IPS-18c (cell line): ENCODE results near the gene EDAR.

Experiments used
- H3K4me3 ChIP-seq: 2 replicates; pipeline ENCODE4 v1.7.0; 2013; ENCODE audit warnings: low read depth, mild to moderate bottlenecking, low read length, moderate library complexity; ENCODE audit not compliant: insufficient read depth
- H3K9me3 ChIP-seq: one replicate; pipeline ENCODE4 v1.6.1; 2013; ENCODE audit warnings: mild to moderate bottlenecking, low read length, moderate library complexity; ENCODE audit not compliant: control insufficient read depth, insufficient read depth

The EDAR gene

DNA sequence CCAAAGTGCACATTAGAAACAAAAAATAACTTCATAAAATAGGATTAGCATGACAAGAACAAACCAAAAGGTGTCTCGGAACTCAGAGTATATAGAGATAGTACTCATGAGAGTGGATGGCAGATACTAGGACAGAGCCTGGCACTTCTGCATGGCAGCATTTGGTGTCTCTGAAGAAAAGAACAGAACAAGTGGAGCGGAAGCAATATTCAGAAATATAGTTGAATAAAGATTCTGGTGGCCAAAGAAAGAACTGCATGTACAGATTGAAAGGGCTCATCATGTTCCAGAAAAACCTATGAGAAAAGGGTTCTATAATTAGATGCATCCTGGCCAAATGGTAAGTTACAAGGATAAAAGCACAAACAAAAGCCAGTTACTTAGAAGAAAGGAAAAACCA is 111.5 kb downstream of the EDAR start:
- no peak overlapping the region for H3K4me3 ChIP-seq
- H3K9me3 ChIP-seq = peaks cover 4% of the 10 kb centered on the region

DNA sequence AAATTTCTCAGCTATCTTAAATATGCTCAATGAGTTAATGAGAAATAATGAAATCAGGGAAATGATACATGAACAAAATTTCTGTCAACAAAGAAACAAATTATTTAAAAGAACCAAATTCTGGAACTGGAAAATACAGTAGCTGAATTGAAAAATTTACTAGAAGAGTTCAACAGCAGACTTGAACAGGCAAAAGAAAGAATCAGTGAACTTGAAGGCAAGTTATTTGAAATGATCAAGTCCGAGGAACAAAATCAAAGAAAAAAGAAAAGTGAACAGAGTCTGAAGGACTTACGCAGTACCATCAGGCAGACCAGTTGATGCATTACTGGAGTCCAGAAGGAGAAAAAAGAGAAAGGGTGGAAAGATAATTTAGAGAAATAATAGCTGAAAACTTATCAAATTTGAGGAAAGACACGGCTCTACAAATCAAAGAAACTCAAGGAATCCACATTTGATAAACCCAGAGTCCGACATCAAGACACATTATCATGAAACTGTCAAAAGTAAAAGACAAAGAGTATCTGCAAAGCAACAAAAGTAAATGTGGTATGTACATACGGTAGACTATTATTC is 118.9 kb downstream of the EDAR start:
- Histone ChIP-seq H3K4me3 (no peak overlapping the region), H3K9me3 (no peaks in the 10 kb centered on the region)

DNA sequence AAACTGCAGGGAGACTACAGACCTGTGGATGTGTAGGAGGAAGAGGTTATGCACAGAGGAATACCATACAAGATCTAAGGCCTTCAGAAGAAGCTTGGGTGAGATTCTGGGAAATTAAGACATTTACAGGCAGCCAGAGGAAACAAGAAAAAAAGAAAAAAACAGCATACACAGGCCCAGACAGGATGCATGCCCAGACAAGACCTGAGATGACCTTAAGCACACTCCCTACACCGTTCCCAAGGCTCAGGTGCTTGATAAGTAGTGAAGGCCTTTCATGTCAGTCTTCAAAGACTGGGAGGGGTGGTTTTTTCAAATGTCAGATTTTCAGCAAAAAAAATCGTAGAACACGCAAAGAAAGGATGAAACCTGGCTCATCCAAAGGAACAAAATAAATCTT is 119.5 kb downstream of the EDAR start:
- no peak overlapping the region for H3K4me3 ChIP-seq
- no peaks in the 10 kb centered on the region for H3K9me3 ChIP-seq

DNA sequence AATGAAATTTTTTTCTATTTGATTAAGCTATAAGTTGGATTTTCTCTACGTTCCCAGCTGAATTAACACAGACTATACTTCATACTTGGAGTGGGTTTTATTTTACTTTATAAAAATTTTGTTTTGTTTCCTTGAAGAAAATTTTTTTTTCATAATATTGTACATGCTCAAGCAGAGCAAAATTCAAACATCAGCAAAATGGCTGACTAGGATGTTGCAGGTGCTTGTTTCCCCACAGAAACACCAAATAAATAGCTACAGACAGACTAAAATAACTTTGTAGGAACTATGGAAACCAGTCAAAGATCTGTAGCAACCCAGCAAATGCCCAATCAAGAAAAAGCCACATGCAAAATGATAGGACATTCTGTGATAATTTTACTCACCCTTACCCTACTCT is 120.1 kb downstream of the EDAR start:
- H3K4me3 ChIP-seq = no peak overlapping the region
- no peaks in the 10 kb centered on the region for H3K9me3 ChIP-seq

DNA sequence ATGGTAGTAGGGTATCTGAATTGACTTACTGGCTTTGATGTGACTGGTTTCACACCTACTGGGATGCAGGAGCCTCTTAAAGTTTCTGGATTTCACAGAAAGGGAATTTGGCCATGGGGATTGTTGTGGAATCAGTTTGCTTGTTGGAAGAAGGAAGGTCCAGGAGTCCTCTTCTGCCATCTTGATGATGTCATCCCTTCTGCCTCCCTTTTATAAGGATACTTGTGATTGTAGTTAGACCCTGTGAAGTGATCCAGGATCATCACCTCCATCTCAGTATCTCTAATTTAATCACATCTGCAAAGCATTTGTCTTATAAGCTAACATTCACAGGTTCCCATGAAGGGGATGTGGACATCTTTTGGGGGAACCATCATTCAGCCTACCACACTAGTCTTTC is 123.0 kb downstream of the EDAR start:
- Histone ChIP-seq H3K4me3 (no peak overlapping the region), H3K9me3 (no peaks in the 10 kb centered on the region)

DNA sequence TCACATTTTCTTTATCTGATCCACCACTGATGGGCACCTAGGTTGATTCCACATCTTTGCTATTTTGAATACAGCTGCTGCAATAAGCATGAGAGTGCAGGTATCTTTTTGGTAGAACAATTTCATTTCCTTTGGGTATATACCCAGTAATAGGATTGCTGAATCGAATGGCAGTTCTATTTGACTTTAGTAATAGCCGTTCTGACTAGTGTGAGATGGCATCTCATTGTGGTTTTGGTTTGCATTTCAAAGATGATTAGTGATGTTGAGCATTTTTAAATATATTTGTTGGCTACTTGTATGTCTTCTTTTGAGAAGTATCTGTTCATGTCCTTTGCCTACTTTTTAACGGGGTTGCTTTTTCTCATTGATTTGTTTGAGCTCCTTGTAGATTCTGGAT is 130.1 kb downstream of the EDAR start:
- Histone ChIP-seq H3K4me3 (no peak overlapping the region), H3K9me3 (no peaks in the 10 kb centered on the region)

DNA sequence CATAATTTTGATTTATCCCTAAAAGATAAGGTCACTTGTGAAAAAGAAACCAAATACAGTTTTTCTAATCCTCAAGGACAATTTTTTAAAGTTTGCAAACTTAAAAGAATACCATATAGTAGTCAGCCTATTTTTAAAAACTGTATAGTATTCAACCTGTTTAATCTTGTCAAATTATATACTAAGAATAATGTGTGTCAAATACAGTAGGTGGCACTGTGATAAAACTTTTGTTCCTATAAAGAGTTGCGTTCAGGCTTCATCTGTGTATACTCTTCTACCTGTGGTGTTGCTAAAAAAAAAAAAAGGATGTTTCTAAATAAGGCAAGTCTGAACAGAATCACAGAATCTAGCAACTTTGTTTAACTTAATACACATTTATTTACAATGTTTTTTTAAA is 133.8 kb downstream of the EDAR start:
- Histone ChIP-seq H3K9me3 (no peaks in the 10 kb centered on the region), H3K4me3 (no peak overlapping the region)

DNA sequence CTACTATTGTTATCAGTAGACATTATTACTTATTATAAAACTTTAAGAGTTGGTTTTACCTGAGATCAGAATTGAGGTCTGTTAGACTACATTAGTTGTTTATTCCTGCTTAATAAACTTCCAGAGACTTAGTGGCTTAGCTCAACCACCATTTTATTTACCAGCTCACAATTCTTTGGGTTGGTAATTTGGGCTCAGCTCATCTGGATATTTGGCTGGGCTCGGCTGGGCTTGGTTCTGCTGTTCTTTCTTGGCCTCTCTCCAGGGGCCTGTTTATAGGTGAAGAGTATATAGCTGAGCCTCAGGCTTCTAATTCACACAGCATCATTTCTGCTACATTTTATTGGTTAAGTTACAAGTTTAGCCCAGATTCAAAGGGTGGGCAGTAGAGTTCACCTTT is 134.5 kb downstream of the EDAR start:
- no peaks in the 10 kb centered on the region for H3K9me3 ChIP-seq
- H3K4me3 ChIP-seq = no peak overlapping the region

DNA sequence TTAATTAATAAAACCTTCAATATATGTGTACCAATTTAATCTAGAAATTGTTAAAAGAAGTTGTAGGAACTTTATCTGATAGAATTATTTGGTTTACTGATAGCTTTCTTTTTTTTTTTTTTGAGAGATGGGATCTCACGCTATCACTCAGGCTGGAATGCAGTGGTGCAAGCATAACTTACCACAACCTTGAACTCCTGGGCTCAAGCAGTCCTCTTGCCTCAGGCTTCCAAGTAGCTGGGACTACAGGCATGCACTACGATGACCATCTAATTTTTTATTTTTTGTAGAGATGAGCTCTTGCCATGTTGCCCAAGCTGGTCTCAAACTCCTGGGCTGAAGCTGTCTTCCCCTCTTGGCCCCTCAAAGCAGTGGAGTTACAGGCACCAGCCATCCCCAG is 135.6 kb downstream of the EDAR start:
- Histone ChIP-seq H3K9me3 (no peaks in the 10 kb centered on the region), H3K4me3 (no peak overlapping the region)

DNA sequence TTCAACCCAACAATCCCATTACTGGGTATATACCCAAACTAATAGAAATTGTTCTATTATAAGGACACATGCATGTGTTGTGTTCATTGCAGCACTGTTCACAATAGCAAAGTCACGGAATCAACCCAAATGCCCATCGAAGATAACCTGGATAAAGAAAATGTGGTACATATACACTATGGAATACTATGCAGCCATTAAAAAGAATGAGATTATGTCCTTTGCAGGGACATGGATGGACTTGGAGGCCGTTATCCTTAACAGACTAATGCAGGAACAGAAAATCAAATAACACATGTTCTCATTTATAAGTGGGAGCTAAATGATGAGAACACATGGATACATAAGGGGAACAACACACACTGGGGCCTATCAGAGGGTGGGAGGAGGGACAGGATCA is 136.6 kb downstream of the EDAR start:
- no peaks in the 10 kb centered on the region for H3K9me3 ChIP-seq

DNA sequence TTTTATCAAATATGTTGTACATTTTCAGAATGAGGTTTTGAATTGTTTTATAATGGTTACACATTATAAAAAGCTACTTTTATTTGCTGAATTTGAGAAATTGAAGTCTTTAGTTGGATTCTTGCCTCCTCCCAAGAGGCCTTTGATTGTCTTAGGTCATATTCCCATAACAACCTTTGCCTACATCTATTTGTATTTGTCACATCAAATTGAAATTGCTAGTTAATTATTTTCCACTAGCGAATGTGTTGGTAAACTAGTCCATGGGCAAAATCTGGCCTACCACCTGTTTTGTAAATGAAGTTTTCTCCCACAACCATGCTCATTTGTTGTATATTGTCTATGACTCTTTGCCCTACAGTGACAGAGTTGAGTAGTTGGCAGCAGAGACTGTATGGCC is 142.0 kb downstream of the EDAR start:
- no peak overlapping the region for H3K4me3 ChIP-seq

More for the DNA sequence above, 136.6 kb downstream of the EDAR start:
- H3K4me3 ChIP-seq = no peak overlapping the region

DNA sequence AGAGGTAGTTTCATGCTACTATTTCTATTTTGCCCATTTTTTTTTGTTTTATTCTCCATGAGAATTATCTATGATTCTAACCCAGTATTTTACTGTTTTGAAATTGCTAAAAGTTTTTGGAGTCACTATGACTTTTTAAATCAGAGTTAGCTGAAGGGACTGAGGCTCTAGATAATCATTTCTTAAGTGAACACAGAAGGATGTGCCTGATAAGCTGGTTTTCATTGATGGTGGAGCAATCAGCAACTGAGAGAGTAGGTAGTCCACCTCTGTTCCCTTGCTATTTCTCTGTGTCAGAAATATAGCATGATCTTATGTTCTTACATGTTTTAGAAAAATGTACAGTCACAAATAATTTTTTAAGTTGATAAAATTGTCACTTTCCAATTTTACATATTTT is 143.1 kb downstream of the EDAR start:
- H3K4me3 ChIP-seq = no peak overlapping the region
- H3K9me3 ChIP-seq = no peaks in the 10 kb centered on the region

More for the DNA sequence above, 142.0 kb downstream of the EDAR start:
- H3K9me3 ChIP-seq = no peaks in the 10 kb centered on the region
